ENCODE data around the gene ADAM10.

ADAM10 gene

GRCh38 chr15:58684751-58685150, 64.8 kb downstream of the ADAM10 start:
- no peak overlapping the region for H3K4me2 ChIP-seq
- no peak for TF ChIP-seq CTCF (conservative IDR thresholded peaks at IDR 0.05; ENCODE audit: low read depth, low read length)
- peaks cover 40% of the 10 kb centered on the region; the same call in 1 of the 2 replicates for H3K79me2 ChIP-seq (ENCODE audit: insufficient read depth, low read depth)
- H4K20me1 ChIP-seq (ENCODE audit: insufficient read depth): no peaks in the 10 kb centered on the region; the same call in 1 of the 2 replicates
- H3K27me3 ChIP-seq (ENCODE audit: insufficient read depth, low read depth): no peaks in the 10 kb centered on the region
- H3K27ac ChIP-seq: no peak overlapping the region
- H3K36me3 ChIP-seq (ENCODE audit: insufficient read depth): no peaks in the 10 kb centered on the region
- H3K4me1 ChIP-seq (ENCODE audit: low read depth, poor library complexity, severe bottlenecking): no peaks in the 10 kb centered on the region
- H3K4me3 ChIP-seq (IDR thresholded peaks at IDR 0.05; ENCODE audit: insufficient read depth, low read depth, low read length): no peak overlapping the region
- H3K9ac ChIP-seq: no peak overlapping the region
- no peak overlapping the region for H2AFZ ChIP-seq (ENCODE audit: low read depth)

GRCh38 chr15:58684036-58684710, 65.3 kb downstream of the ADAM10 start:
- Histone ChIP-seq H4K20me1 (ENCODE audit: insufficient read depth) (no peaks in the 10 kb centered on the region; the same call in 1 of the 2 replicates), H3K27ac (no peak overlapping the region), H3K4me1 (ENCODE audit: low read depth, poor library complexity, severe bottlenecking) (no peaks in the 10 kb centered on the region), H3K4me2 (no peak overlapping the region), H2AFZ (ENCODE audit: low read depth) (no peak overlapping the region), H3K27me3 (ENCODE audit: insufficient read depth, low read depth) (no peaks in the 10 kb centered on the region), H3K9ac (no peak overlapping the region), H3K4me3 (IDR thresholded peaks at IDR 0.05; ENCODE audit: insufficient read depth, low read depth, low read length) (no peak overlapping the region), H3K79me2 (ENCODE audit: insufficient read depth, low read depth) (peaks cover 34% of the 10 kb centered on the region; the same call in 1 of the 2 replicates), H3K36me3 (ENCODE audit: insufficient read depth) (no peaks in the 10 kb centered on the region)
- no peak for TF ChIP-seq CTCF (conservative IDR thresholded peaks at IDR 0.05; ENCODE audit: low read depth, low read length)

- no peak overlapping the region for H2AFZ ChIP-seq (ENCODE audit: low read depth)
- peaks cover 17% of the 10 kb centered on the region; the same call in 1 of the 2 replicates for H3K79me2 ChIP-seq (ENCODE audit: insufficient read depth, low read depth)
- no peaks in the 10 kb centered on the region for H3K4me1 ChIP-seq (ENCODE audit: low read depth, poor library complexity, severe bottlenecking)
- no peak for TF ChIP-seq CTCF (conservative IDR thresholded peaks at IDR 0.05; ENCODE audit: low read depth, low read length)
- H3K4me3 ChIP-seq (IDR thresholded peaks at IDR 0.05; ENCODE audit: insufficient read depth, low read depth, low read length): no peak overlapping the region
- no peak overlapping the region for H3K9ac ChIP-seq
- no peaks in the 10 kb centered on the region for H3K36me3 ChIP-seq (ENCODE audit: insufficient read depth)
- H3K27me3 ChIP-seq (ENCODE audit: insufficient read depth, low read depth): no peaks in the 10 kb centered on the region
- no peak overlapping the region for H3K27ac ChIP-seq
- H3K4me2 ChIP-seq: no peak overlapping the region
- H4K20me1 ChIP-seq (ENCODE audit: insufficient read depth): no peaks in the 10 kb centered on the region; the same call in 1 of the 2 replicates
Observed at GRCh38 chr15:58682234-58682633, 67.3 kb downstream of the ADAM10 start.

GRCh38 chr15:58678683-58679082, 70.8 kb downstream of the ADAM10 start:
- no peak overlapping the region for H3K9ac ChIP-seq
- TF ChIP-seq CTCF (conservative IDR thresholded peaks at IDR 0.05; ENCODE audit: low read depth, low read length): no peak
- H3K27me3 ChIP-seq (ENCODE audit: insufficient read depth, low read depth): no peaks in the 10 kb centered on the region
- H3K4me3 ChIP-seq (IDR thresholded peaks at IDR 0.05; ENCODE audit: insufficient read depth, low read depth, low read length): no peak overlapping the region
- H3K4me1 ChIP-seq (ENCODE audit: low read depth, poor library complexity, severe bottlenecking): no peaks in the 10 kb centered on the region
- no peaks in the 10 kb centered on the region; the same call in 1 of the 2 replicates for H3K79me2 ChIP-seq (ENCODE audit: insufficient read depth, low read depth)
- no peak overlapping the region for H3K27ac ChIP-seq
- no peaks in the 10 kb centered on the region; the same call in 1 of the 2 replicates for H4K20me1 ChIP-seq (ENCODE audit: insufficient read depth)
- H2AFZ ChIP-seq (ENCODE audit: low read depth): no peak overlapping the region
- H3K4me2 ChIP-seq: no peak overlapping the region
- H3K36me3 ChIP-seq (ENCODE audit: insufficient read depth): no peaks in the 10 kb centered on the region

Measured in KMS-11 (cell line).